GM23248 (cell line): ENCODE results near the gene WDR73.

Experiments used
- EZH2 ChIP-seq: fragments of 200-600 bp; sonication (generic); IDR thresholded peaks from 2 replicates; pipeline ENCODE4 v1.6.1; 2018; ENCODE audit warnings: antibody characterized with exemption, mild to moderate bottlenecking; ENCODE audit not compliant: insufficient read depth, poor library complexity, severe bottlenecking
- EZH2phosphoT487 ChIP-seq: fragments of 200-600 bp; sonication (generic); IDR thresholded peaks from 2 replicates; pipeline ENCODE4 v1.6.1; 2018; ENCODE audit warnings: antibody characterized with exemption, moderate library complexity, mild to moderate bottlenecking, low read depth; ENCODE audit not compliant: insufficient read depth

- TF ChIP-seq EZH2 (no peak), EZH2phosphoT487 (no peak)
These were observed 48.9 kb upstream of the WDR73 start for GRCh38 chr15:84702961-84703482.
